IPS-18a (cell line): ENCODE data around the gene TNF.
"Not testable (repeated sequence)": the region's sequence is repeated elsewhere in the genome, so short reads cannot be mapped to it uniquely, and the experiment has no call there.

Source experiments
- H3K27ac ChIP-seq: one replicate; pipeline ENCODE4 v1.5.1; 2013; ENCODE audit warnings: low read length
- H3K27me3 ChIP-seq: one replicate; pipeline ENCODE4 v1.6.1; 2013; ENCODE audit warnings: mild to moderate bottlenecking, low read length; ENCODE audit not compliant: control insufficient read depth, insufficient read depth
- H3K36me3 ChIP-seq: one replicate; pipeline ENCODE4 v1.6.1; 2013; ENCODE audit warnings: low read depth, low read length; ENCODE audit not compliant: control insufficient read depth
- H3K4me1 ChIP-seq: one replicate; pipeline ENCODE4 v1.6.1; 2013; ENCODE audit warnings: low read depth, low read length; ENCODE audit not compliant: control insufficient read depth
- H3K4me3 ChIP-seq: one replicate; pipeline ENCODE4 v1.5.1; 2013; ENCODE audit warnings: low read length
- H3K9ac ChIP-seq: one replicate; pipeline ENCODE4 v1.6.1; 2013; ENCODE audit warnings: mild to moderate bottlenecking, low read length, moderate library complexity
- H3K9me3 ChIP-seq: one replicate; pipeline ENCODE4 v1.6.1; 2013; ENCODE audit warnings: low read depth, low read length; ENCODE audit not compliant: control insufficient read depth

Gene TNF

GRCh38 chr6:31586008-31586407 lies 10.6 kb downstream of the TNF start, which contains the start of gene LST1:
LST1 (plus strand) TSS chr6:31586277; CDS start chr6:31587300, 1,023 bp downstream.
- no peak within 1 kb of the TSS for H3K4me3 ChIP-seq

GRCh38 chr6:31586599-31587281 lies 11.4 kb downstream of the TNF start:
- no peak overlapping the region for H3K27ac ChIP-seq
- no peaks in the 10 kb centered on the region for H3K36me3 ChIP-seq
- no peak overlapping the region for H3K4me3 ChIP-seq
- H3K4me1 ChIP-seq, result peaks cover 8% of the 10 kb centered on the region
- H3K9ac ChIP-seq, result no peak overlapping the region
- H3K27me3 ChIP-seq, result peaks cover 5% of the 10 kb centered on the region
- H3K9me3 ChIP-seq, result no peaks in the 10 kb centered on the region

More at GRCh38 chr6:31586008-31586407, 10.6 kb downstream of the TNF start, which contains the start of gene LST1:
- H3K4me1 ChIP-seq, result peaks cover 8% of the 10 kb centered on the region
- H3K27ac ChIP-seq, result no peak within 1 kb of the TSS
- H3K27me3 ChIP-seq, result peaks cover 11% of the 10 kb centered on the region
- H3K9me3 ChIP-seq, result no peaks in the 10 kb centered on the region
- H3K36me3 ChIP-seq, result no peaks in the 10 kb centered on the region
- H3K9ac ChIP-seq, result no peak within 1 kb of the TSS

DNA sequence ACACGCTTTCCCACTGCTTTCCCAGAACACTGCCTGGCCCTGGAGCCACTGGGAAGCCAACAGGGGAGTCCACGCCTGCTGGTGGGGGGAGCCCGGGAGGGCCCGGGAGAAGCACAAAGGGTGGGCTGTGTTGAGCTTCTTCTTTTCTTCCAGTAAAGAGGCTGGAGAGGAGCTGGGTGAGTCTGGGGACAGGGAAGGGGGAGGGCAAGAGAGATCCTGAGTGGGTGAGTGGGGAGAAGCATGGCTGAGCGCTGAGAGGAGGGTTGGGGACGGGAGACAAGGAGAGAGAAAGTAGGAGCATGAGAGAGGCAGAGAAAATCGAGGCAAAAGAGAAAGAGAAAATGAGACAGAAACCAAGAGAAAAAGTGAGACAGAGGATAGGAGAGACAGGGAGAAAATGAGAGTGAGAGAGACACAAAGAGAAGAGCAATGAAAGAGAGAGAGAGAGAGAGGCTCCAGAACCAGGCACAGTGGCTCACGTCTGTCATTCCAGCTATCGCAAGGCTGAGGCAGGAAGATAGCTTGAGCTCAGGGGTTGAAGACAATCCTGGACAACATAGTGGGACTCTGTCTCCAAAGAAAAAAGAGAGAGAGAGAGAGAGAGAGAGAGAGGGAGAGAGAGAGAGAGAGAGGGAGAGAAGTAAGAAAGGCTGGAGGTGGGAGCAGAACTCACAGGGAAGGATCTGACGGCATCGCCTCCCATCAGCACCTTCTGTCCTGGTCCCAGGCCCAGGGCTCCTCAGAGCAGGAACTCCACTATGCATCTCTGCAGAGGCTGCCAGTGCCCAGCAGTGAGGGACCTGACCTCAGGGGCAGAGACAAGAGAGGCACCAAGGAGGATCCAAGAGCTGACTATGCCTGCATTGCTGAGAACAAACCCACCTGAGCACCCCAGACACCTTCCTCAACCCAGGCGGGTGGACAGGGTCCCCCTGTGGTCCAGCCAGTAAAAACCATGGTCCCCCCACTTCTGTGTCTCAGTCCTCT lies 12.7 kb downstream of the TNF start:
- no peak overlapping the region for H3K27ac ChIP-seq

GRCh38 chr6:31588871-31589650 lies 13.7 kb downstream of the TNF start:
- H3K27me3 ChIP-seq, result no peaks in the 10 kb centered on the region
- H3K27ac ChIP-seq, result no peak overlapping the region
- H3K36me3 ChIP-seq, result no peaks in the 10 kb centered on the region
- no peak overlapping the region for H3K9ac ChIP-seq
- H3K9me3 ChIP-seq, result no peaks in the 10 kb centered on the region
- no peaks in the 10 kb centered on the region for H3K4me1 ChIP-seq
- no peak overlapping the region for H3K4me3 ChIP-seq

More for the DNA sequence above, 12.7 kb downstream of the TNF start:
- Histone ChIP-seq H3K36me3 (no peaks in the 10 kb centered on the region), H3K27me3 (no peaks in the 10 kb centered on the region), H3K4me1 (no peaks in the 10 kb centered on the region), H3K4me3 (no peak overlapping the region), H3K9ac (no peak overlapping the region), H3K9me3 (no peaks in the 10 kb centered on the region)

DNA sequence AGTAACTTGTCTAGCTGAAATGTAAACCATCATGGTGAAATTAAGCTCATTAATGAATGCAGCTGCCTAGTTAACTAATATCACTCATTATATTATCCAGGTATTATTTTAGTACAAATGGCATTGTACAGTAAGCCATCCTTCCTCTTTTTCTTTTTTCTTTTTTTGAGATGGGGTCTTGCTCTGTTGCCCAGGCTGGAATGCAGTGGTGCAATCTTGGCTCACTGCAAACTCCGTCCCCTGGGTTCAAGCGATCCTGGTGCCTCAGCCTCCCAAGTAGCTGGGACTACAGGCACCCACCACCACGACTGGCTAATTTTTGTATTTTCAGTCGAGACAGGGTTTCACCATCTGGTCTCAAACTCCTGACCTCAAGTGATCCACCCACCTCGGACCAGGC lies 15.3 kb downstream of the TNF start:
- not testable (repeated sequence) for H3K4me1 ChIP-seq, H3K36me3 ChIP-seq, H3K9ac ChIP-seq, H3K9me3 ChIP-seq, H3K4me3 ChIP-seq, H3K27ac ChIP-seq, H3K27me3 ChIP-seq

GRCh38 chr6:31592396-31592771 lies 17.0 kb downstream of the TNF start:
- no peak overlapping the region for H3K9ac ChIP-seq
- H3K36me3 ChIP-seq, result no peaks in the 10 kb centered on the region
- no peak overlapping the region for H3K27ac ChIP-seq
- H3K4me3 ChIP-seq, result no peak overlapping the region
- H3K27me3 ChIP-seq, result no peaks in the 10 kb centered on the region
- H3K4me1 ChIP-seq, result no peaks in the 10 kb centered on the region
- no peaks in the 10 kb centered on the region for H3K9me3 ChIP-seq

- no peaks in the 10 kb centered on the region for H3K27me3 ChIP-seq
- H3K9ac ChIP-seq, result no peak overlapping the region
- H3K27ac ChIP-seq, result no peak overlapping the region
- H3K4me1 ChIP-seq, result no peaks in the 10 kb centered on the region
- no peak overlapping the region for H3K4me3 ChIP-seq
- no peaks in the 10 kb centered on the region for H3K9me3 ChIP-seq
- H3K36me3 ChIP-seq, result no peaks in the 10 kb centered on the region
Observed at GRCh38 chr6:31597006-31597405, 21.6 kb downstream of the TNF start.

DNA sequence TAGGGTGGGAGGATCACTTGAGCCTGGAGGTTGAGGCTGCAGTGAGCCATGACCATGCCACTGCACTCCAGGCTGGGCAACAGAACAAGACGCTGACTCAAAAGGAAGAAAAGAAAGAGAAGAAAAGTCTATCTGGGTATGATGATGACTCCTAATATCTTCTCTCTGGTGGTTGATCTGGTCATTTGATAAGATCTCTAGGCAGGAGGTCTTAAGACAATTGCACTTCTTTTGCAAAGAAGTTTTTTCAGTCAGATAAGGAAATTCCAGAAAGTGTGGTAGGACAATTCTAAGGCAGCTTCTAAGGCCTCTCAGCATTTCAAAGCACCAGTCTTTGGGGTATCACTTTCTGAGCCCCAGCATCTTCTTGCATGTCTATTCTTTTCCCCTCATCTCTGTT lies 32.0 kb downstream of the TNF start:
- H3K4me3 ChIP-seq, result no peak overlapping the region
- no peaks in the 10 kb centered on the region for H3K36me3 ChIP-seq
- H3K9ac ChIP-seq, result no peak overlapping the region
- H3K27me3 ChIP-seq, result no peaks in the 10 kb centered on the region
- no peaks in the 10 kb centered on the region for H3K9me3 ChIP-seq
- no peaks in the 10 kb centered on the region for H3K4me1 ChIP-seq
- no peak overlapping the region for H3K27ac ChIP-seq

GRCh38 chr6:31609519-31610406 lies 34.4 kb downstream of the TNF start:
- Histone ChIP-seq H3K9me3 (no peaks in the 10 kb centered on the region), H3K27me3 (no peaks in the 10 kb centered on the region), H3K4me1 (no peaks in the 10 kb centered on the region), H3K27ac (no peak overlapping the region), H3K36me3 (no peaks in the 10 kb centered on the region), H3K4me3 (no peak overlapping the region), H3K9ac (no peak overlapping the region)

- Histone ChIP-seq H3K9ac (no peak overlapping the region), H3K36me3 (no peaks in the 10 kb centered on the region), H3K4me3 (no peak overlapping the region), H3K4me1 (peaks cover 8% of the 10 kb centered on the region), H3K9me3 (no peaks in the 10 kb centered on the region), H3K27me3 (no peaks in the 10 kb centered on the region), H3K27ac (no peak overlapping the region)
Observed at GRCh38 chr6:31610968-31611367, 35.6 kb downstream of the TNF start.
